ENCODE data around the gene CCDC57.

DNA sequence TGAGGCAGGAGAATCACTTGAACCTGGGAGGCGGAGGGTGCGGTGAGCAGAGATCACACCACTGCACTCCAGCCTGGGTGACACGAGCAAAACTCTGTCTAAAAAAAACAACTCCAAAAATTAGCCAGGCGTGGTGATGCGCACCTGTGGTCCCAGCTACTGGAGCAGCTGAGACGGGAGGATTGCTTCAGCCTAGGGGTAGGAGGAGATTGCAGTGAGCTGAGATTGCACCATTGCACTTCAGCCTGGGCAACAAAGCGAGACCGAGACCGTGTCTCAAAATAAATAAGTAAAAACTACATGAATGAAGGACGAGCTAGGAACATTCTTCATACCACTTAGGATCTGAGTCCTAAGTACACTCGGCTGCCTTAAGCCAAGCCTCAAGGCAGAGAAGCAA lies 35.4 kb downstream of the CCDC57 start:
- TF ChIP-seq CTCF (IDR thresholded peaks at IDR 0.05) = no peak
- no peak for TF ChIP-seq POLR2A (IDR thresholded peaks at IDR 0.05)

All from heart left ventricle (tissue), 13 donors.